ENCODE data around the gene CCNF.

Gene CCNF

GRCh38 chr16:2450975-2451381 is 21.7 kb downstream of the CCNF start:
- no peak for DNase-seq (ENCODE audit: low read depth, low spot score)

GRCh38 chr16:2451851-2452320 is 22.6 kb downstream of the CCNF start:
- POLR2A ChIA-PET, result no interaction called here
- TF ChIP-seq CTCF (IDR thresholded peaks at IDR 0.05; ENCODE audit: insufficient read depth, low read length, missing control alignments), result no peak
- no peak overlapping the region for H3K4me3 ChIP-seq (ENCODE audit: low read depth, low read length)
- CTCF ChIA-PET, result interaction anchor here (1.9 kb wide), 1 partner anchor 112 kb away, joined by 5 read pairs; the partner anchor contains the start of gene ABCA3
- DNase-seq (ENCODE audit: low read depth, low spot score), result no peak

More at GRCh38 chr16:2450975-2451381, 21.7 kb downstream of the CCNF start:
- POLR2A ChIA-PET, result no interaction called here
- TF ChIP-seq CTCF (IDR thresholded peaks at IDR 0.05; ENCODE audit: insufficient read depth, low read length, missing control alignments), result no peak
- no peak overlapping the region for H3K4me3 ChIP-seq (ENCODE audit: low read depth, low read length)
- CTCF ChIA-PET, result interaction anchor here (1.1 kb wide), 1 partner anchor 23 kb away, joined by 3 read pairs; no protein-coding TSS in a partner anchor

GRCh38 chr16:2452650-2453049 is 23.4 kb downstream of the CCNF start:
- POLR2A ChIA-PET, result no interaction called here

GRCh38 chr16:2455081-2455845 is 26.0 kb downstream of the CCNF start:
- POLR2A ChIA-PET, result no interaction called here
- no peak for DNase-seq (ENCODE audit: low read depth, low spot score)
- H3K4me3 ChIP-seq (ENCODE audit: low read depth, low read length), result no peak overlapping the region
- CTCF ChIA-PET, result interaction anchor here (1.1 kb wide), 1 partner anchor 26 kb away, joined by 3 read pairs; the partner anchor contains the start of gene CCNF
- TF ChIP-seq CTCF (IDR thresholded peaks at IDR 0.05; ENCODE audit: insufficient read depth, low read length, missing control alignments), result no peak

More at GRCh38 chr16:2452650-2453049, 23.4 kb downstream of the CCNF start:
- DNase-seq (ENCODE audit: low read depth, low spot score), result no peak
- H3K4me3 ChIP-seq (ENCODE audit: low read depth, low read length), result no peak overlapping the region
- no peak for TF ChIP-seq CTCF (IDR thresholded peaks at IDR 0.05; ENCODE audit: insufficient read depth, low read length, missing control alignments)
- CTCF ChIA-PET, result interaction anchor here (1.3 to 1.9 kb wide), 2 partner anchors 14 to 112 kb away, joined by 4 to 5 read pairs; partner anchors contain the start of gene ABCA3

- POLR2A ChIA-PET, result interaction anchor here (0.7 kb wide), 1 partner anchor 18 kb away, joined by 5 read pairs; the partner anchor contains the start of gene TBC1D24
- CTCF ChIA-PET, result interaction anchor here (1.0 to 1.3 kb wide), 2 partner anchors 9 to 45 kb away, joined by 3 read pairs; no protein-coding TSS in a partner anchor
- TF ChIP-seq CTCF (IDR thresholded peaks at IDR 0.05; ENCODE audit: insufficient read depth, low read length, missing control alignments), result no peak
Observed at GRCh38 chr16:2456551-2457153, 27.4 kb downstream of the CCNF start.

GRCh38 chr16:2457267-2457666 is 28.0 kb downstream of the CCNF start:
- ChIA-PET CTCF (interaction anchor here (0.5 to 1.3 kb wide), 4 partner anchors 9 to 117 kb away, joined by 3 to 4 read pairs (median 4); partner anchors contain the start of genes ABCA3 and CCNF), POLR2A (interaction anchor here (0.7 kb wide), 1 partner anchor 17 kb away, joined by 5 read pairs; the partner anchor contains the start of gene TBC1D24)
- TF ChIP-seq CTCF (IDR thresholded peaks at IDR 0.05; ENCODE audit: insufficient read depth, low read length, missing control alignments), result no peak
- no peak for DNase-seq (ENCODE audit: low read depth, low spot score)
- no peak overlapping the region for H3K4me3 ChIP-seq (ENCODE audit: low read depth, low read length)

More at GRCh38 chr16:2456551-2457153, 27.4 kb downstream of the CCNF start:
- no peak for DNase-seq (ENCODE audit: low read depth, low spot score)
- no peak overlapping the region for H3K4me3 ChIP-seq (ENCODE audit: low read depth, low read length)

All from AG04449 (cell line).